Germinal center (tissue), 1 donor: Measurements from ENCODE around the gene GALNTL6.
A peak's percentile ranks its signal among the peaks of the same experiment; 100 is the strongest.

Source experiments
- DNase-seq: peaks from one replicate; pipeline ENCODE4 v3.0.0; 2012; ENCODE audit warnings: mixed read lengths, low spot score

Gene GALNTL6

DNA sequence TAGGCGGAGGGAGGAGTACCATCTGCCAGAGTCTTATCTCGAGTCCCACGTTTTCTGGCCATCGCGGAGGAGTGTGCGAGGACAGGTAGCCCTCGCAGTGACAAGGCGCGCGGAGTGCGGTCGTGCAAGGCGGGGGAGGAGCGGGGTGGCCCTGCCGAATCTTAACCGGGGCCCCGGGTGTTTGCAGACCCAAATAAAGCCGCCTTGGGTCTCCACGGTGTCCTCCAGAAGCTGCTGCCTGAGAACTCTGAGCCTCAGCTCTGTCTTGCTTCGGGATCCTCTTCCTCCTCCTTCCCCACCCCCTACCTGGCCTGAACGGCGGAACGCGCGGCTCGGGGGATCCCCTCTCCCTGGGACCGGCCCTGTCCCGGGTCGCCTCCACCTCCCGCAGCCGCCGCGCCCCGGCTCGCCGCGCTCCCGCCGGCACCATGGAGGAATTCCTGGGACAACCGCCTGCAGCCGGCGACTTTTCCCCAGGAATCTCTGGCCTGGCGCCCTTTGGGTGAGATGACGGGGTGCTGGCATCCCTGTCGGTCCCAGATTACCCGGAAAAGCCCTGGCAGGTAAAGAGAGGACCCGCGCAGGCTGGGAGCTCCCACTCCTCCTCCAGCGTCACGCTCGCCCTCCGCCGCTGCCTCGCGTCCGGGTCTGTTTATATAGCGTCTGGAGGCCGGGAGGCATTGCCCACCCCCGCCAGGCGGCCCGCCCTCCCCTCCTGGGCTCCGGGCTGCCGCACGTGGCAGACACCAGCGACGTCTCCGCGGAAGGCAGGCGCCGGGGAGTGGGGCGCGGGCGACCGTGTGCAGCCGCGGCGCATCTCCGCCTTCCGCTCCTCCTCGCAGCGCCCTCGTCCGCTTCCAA lies at the start of gene GALNTL6:
TSS of gene GALNTL6 (plus strand) at position 740 of the 861 bp plus-strand sequence.
- DNase-seq: no peak

DNA sequence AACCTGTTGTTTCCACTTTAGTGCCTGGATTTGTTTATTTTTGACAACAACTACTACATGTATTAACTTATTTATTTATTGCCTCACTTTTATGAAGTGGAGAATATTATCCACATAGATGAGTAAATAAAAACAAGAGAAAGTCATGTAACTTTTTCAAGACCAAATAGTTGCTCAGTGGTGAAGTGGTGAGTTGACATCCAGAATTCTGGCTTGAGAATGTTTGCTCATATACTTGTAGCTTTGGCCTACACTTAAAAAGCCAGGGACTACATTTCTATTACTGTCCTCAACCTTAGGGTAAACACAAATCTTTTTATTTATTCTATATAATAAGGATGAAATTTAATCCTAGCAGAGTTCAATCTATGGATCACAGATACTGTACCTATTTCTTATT lies 47.7 kb upstream of the GALNTL6 start:
- no peak for DNase-seq

DNA sequence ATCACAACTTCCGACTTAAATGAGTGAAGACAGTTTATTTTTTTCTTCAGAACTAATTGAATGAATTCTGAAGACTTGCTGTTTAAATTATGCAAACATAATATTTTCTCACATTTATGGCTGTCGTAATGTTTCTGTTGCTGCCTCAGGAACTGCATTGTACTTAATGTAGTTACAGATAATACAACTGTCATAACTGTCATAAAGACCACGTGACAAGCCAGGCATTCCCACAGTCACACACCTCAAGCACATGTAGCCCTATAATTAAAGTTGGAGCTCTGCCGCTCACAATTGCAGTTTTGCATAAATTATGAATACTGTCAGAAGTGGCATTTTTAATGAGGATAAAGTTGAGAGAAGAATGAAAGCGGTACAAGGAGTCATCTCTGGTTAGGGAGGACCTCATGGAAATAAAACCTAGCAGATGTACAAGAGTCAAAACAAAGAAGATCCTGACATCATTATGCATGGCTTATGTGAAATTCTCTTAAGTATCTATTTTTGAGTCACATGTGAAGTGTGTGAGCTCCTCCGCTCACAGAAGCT lies 38.5 kb upstream of the GALNTL6 start:
- no peak for DNase-seq

DNA sequence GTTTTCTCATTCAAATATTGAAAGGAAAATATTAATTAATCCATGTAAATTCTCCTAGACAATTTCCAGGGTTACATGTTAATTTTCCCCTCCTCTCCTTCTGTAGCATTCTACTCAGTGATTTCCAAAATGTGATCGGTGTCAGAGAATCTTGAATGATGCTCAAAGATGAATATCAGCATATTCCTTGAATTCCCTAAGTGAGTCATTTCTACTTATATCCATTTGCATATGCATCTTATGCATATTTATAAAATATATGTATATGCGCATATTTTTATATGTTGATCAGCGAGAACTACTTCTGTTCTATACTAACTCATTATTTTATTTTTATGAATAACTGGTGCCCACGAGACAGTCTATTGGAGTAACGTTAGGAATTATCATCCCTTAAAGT lies 33.9 kb upstream of the GALNTL6 start:
- no peak for DNase-seq

DNA sequence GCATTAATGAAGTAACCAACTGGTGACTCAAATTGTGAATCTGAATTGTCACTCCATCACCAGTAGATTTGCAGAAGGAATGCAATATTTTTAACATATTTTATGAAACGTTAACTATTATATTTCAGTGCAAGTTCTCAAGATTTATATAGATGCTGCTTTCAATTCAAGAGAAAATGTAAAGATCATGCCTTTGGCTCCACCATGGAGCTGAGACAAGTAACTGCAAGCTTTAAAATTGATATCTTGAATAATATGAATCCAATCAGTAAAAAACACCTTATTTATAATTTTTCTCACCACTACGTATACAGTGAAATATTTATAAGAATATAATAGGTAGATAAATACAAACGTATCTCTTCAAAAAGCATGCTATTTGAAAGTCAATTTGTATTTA lies 27.8 kb upstream of the GALNTL6 start:
- DNase-seq: no peak

DNA sequence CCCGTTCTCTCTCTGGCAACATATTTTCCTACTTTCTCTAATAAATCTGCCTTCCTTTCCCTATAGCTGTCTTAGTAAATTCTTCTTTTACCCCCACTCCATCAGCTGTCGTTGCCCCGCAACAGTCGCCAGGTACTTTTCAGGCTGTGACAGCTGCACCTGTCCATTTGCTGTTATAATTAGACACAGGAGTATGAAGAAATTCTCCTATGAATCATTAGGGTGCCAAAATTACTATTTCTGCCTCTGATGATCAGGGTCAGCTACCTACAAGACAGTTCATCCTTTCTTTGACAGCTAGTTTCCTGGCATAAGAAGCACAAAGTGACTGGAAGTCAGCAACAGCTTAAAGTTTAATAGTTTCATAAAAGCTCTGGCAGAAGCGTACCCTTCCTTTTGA lies 19.5 kb upstream of the GALNTL6 start:
- no peak for DNase-seq

DNA sequence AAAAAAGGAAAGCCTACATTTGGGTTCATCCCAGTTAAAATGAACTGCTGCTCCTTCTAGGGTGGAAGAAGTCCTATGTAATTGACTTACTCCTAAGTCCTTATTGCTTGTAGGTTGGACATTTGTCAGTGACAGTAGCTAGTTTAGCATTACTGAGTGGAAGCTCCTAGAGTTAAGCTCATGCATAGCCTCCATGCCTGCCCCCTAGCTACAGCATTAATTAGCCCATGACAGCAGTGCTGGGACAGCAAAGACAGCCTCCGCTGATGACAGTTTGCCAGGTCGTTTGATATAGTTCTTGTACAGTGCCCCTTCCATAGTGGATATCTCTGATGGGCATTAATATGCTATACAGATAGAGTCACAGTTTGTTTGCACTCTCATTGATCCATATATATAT lies 18.7 kb upstream of the GALNTL6 start:
- no peak for DNase-seq

DNA sequence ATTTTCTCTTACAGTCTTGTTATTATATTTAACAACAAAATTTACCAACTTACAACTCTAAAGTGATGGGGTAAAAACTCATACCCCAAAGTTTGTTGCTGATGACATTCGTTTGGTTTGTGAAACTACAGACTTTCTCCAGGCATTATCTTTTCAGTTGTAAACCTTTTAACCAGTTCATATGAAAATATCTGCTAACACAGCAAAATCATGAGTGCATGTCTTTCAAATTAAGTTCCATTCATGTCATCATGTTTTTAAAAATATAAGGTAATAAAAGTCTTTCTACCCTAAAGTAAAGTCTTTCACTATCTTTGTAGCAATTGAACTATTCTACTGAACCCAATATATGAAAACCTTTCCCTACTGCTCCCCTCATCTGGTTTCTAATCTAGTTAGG lies 3.4 kb upstream of the GALNTL6 start:
- DNase-seq: no peak

DNA sequence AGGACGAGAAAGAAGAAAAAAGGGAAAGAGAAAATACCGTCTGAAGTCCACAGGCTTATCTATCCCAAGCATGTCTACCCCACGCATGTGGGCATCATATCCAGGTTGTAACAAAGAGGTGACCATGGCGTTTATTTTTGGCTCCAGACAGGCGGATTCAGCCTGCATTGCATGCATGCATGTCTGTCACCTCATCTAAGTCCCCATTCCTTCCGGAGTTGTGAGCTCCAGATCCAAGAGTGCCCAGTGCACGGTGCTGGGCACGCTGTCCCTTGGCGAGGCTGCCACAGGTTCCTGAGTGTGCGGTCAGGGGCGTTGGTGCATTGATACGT lies 905 bp upstream of the GALNTL6 start:
- DNase-seq: no peak

DNA sequence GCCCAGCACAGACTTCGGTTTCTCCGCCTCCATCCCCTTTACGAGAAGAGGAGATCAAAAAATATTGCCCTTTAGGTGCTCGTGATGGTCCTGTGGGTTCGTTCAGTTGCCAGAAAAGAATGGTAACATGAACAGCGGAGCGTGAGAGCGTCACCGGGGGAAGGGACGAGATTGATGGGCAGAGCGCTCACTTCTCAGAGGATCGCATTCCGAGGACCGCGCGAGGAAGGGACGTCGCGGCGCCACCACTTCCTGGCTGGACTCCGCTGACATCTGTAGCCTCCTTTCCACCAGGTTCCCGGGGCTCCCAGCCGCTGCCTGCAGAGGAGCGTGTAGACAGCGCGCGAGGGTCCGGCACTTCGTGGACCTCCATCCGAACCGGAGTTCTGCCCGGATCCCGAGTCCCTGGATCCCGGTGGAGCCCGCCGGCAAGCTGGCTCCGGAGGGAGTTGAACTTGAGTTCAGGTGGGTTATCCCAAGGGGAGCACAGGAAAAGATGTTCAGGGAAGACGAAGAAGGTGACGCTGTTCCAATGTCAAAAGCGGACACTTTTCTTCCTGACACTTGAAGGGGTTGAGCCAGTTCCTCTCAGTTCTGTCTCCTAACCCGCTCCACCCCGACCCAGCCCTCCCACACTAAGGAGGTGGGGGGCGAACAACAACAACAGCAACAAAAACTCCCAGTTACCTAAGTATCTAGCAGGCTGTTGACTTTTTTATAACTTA lies 484 bp downstream of the GALNTL6 start:
- no peak for DNase-seq

DNA sequence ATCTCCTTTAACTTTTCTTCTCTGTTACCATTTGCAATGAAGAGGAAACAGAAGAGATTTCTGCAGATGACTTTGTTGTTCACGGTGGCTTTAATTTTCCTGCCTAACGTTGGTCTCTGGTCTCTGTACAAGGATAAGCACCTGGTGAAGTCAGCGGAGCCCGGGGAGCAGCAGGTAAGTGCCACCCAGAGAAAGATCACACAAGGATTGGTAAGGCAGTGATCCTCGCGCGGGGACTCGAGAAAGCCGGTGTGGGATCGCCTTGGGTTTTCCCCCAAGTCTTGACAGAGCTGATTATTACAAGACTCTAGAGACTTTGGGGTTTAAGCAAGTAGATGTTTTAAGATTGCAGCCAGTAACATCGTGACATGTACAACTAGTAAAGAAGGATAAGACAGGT lies 1.3 kb downstream of the GALNTL6 start:
- DNase-seq: no peak

DNA sequence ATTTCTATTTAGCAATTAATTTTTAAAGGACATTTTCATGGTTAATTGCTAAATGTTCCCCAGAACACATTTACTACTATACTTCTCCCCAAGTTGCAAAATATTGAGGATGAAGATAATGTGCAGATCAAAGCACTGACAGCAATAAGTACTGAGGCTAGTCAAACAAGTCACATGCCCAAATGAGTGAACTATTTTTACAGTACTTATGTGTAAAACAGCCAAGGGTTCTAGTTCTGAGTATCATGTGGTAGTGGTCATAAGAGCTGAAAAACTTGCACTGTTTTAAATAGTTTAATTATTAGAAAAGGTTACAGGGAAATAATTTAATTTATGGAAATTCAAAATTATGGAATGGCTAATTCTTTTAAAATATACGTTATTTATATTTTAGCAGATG lies 3.8 kb downstream of the GALNTL6 start:
- DNase-seq: no peak

DNA sequence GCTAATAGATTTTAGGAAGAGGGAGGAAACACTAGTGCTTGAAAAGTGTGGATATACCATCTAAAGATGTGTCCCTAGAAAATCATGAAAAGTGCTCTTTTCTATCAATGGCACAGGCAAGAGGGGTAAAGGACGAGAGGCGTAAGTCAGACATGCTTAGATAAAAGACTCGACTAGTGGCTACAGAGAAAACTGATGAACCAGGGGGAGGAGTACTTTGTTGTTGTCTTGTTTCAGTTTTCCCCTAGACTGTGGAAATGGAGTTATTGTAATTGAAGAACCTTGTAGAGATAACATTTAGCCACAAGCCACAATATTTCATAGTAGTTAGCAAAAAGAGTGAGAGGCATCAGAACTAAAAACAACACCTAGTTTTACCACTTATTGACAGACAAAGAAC lies 21.4 kb downstream of the GALNTL6 start:
- no peak for DNase-seq

DNA sequence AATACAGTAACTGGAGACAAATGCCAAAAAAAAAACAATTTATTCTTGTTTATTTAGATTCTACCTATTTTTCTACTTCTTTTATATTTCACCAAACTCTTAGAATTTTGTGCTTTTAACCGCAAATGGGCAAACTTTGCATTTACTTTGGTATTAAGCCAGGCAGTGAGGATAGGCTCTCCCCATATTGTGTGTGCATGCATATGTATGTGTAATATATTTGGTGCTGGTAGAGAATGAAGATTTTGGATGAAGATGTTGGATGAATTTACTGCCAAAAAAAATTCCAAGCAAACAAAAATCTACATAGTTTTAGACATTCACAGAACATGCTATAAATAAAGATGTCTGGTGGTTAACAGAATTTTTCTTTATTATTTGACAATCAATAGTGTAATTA lies 30.3 kb downstream of the GALNTL6 start:
- DNase-seq: no peak

DNA sequence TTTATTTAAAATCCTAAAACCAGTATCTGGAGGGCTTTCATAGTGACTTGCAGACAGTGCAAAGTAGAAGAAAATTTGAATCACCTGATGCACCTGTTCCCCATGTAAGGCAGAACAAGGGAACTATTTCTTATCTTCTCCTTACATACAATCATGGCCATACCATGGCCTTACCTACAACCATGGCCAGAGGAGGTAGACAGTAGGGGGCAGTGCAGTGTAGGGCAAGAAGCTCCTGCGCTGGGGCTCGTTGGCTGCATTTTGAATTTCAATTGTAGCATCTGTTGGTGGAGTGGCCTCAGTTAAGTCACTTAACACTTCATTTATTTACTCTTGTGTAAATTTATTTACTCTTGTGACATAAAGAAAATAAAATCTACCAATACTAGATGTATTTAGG lies 33.0 kb downstream of the GALNTL6 start:
- DNase-seq: peak; percentile 10

DNA sequence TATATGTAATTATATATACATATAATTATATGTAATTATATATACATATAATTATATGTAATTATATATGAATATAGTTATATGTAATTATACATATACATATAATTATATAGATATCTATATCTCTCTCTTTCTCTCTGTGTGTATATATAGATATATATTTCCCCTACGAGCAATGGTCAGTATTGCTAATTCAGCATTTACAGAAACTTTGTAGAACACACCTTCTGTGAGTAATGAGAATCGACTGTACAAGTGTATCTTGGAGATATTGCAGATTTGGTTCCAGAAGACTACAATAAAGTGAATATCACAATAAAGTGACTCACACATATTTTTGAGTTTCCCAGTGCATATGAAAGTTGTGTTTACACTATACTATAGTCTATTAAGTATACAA lies 33.7 kb downstream of the GALNTL6 start:
- no peak for DNase-seq

DNA sequence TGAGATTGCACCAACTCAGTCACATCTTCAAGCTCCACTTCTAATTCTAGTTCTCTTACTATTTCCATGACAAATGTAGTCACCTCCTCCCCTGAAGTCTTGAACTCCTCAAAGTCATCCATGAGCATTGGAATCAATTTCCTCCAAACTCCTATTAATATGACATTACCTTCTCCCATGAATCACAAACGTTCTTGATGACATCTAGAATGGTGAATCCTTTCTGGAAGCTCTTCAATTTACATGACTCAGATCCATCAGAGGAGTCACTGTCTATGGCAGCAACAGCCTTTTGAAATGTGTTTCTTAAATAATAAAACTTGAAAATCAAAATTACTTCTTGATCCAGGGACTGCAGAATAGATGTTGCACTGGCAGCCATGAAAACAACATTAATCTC lies 34.5 kb downstream of the GALNTL6 start:
- DNase-seq: no peak

DNA sequence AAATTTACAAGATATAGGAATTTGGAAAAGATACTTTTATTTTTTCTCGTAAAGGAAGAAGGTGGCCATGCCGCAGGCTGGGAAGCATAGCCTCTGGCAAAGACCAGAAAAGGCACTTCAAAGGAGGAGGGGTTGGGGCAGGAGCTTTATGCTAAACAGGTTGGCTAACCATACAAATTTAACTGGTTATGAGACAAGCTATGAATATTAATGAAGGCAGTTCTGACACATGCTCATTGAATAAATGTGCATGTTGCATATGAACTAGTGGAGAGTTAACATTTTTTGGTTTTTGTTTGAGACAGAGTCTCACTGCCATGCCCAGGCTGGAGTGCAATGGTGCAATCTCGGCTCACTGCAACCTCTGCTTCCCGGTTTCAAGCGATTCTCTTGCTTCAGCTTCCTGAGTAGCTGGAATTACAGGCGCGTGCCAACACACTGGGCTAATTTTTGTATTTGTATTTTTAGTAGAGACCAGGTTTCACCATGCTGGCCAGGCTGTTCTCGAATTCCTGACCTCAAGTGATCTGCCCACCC lies 36.5 kb downstream of the GALNTL6 start:
- no peak for DNase-seq

DNA sequence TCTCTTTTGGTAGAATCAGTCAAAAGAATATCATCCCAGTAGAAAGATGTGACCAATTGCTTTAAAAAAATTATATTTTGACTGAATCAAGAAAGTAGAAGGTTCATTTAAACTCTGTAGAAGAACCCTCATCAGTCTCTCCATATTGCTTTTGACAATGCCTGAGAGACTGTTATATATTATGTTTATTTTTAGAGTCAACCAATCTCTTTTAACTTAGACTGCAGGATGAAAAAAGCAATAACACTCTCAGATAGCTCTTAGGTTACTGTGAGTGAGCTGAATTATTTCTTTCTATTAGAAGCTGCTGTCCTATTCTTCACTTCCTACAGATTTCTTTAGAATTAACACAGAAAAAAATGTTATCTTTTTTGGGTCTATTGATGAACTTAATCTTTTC lies 38.1 kb downstream of the GALNTL6 start:
- no peak for DNase-seq

DNA sequence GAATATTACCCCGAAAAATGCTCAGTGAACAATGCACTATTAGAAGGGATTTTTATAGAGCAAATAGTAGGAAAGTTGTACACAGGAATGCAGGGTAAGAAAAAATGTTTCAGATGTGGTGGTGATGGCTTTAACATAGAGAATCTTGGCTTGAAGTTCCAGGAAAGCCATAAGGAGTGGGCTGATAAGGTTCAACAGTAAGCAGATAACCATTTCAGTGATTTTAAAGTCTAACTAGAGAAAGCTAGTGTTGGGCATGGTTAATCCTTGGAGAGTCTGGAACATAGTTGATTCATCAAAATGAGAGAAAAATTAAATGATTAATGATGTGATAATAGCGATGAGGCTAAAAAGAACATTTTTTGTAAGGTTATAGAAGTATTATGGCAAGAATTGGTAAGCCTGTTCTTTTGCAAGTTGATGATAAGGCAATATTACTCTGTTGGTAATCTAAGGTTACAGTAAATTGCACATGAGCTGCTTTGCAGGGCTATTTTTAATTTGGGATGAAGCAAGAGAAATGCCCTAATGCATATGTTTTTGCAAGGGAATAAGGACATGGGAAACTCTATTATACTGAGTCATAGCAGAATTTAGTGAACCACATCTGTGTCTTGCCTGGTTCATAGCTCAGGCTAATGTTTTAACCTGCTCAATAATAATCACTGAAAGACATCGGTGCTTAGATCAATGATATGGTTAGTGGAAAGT lies 44.3 kb downstream of the GALNTL6 start:
- no peak for DNase-seq

DNA sequence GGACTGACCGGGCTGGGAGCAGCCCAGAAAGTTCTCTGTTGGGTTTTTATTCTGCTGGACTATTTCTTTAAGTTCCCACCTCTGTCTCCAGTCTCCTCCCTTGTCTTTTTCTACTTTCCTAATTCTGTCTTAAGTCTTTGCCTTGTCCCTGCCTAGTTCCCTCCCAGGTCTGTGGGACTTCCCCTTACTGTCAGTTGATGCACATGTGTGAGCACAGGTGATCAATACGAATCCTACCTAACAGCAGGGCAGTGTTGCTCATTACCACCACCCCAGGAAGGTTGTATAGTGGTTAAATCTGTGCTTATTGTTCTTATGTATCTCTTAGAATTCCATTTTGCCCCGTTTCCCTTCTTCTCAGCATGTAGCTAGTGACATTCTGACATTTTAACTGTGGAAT lies 62.1 kb downstream of the GALNTL6 start:
- DNase-seq: no peak

DNA sequence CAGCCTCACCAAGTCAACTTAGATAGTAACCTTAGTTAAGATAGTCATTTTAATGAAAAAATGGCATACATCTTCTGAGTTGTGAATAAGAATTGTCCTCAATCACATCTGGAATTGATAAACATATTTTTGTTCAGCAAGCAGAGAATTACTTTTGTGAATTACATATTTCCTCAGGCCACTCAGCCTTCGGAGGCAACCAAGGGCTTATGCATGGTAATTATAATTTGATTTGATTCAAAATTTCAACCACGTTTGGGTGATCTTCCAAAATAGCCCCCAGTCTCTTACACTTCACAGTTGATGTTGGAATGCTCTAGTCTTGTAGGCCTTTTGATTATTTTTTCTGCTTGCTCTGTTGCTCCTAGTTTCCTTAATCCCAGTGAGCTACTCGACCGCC lies 63.4 kb downstream of the GALNTL6 start:
- DNase-seq: no peak

DNA sequence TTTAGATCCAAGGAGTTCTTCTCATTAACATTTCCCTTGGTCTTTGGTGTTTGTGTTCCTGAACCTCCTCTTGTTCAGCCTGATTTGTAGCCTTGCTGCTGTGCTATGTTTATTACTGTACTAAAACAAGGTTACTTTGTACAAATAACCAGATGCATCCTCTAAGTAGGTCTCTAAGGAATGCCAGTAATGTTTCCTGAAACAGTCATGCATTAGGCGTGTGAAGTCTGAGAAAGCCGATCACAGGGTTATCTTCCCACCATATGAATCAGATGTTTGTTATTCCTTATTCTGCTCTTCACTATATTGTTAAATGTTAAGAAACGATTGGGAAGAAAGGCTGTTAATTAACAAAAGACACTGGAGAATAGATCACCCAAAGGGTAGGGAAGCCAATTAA lies 66.9 kb downstream of the GALNTL6 start:
- no peak for DNase-seq
